Loucy (cell line): ENCODE data around the gene MPZL3.

Experiments used
- CTCF ChIP-seq: fragments of 200-600 bp; sonication (generic); conservative IDR thresholded peaks from 2 replicates; pipeline ENCODE4 v1.5.1; 2014; ENCODE audit warnings: mild to moderate bottlenecking, antibody characterized with exemption, low read length
- EZH2phosphoT487 ChIP-seq: fragments of 200-600 bp; IDR thresholded peaks from 2 replicates; pipeline ENCODE4 v1.6.1; 2018; ENCODE audit warnings: antibody characterized with exemption, mild to moderate bottlenecking, moderate library complexity, borderline replicate concordance

- no peak for TF ChIP-seq CTCF
- TF ChIP-seq EZH2phosphoT487, result no peak
Observed at GRCh38 chr11:118212131-118212725, 39.9 kb downstream of the MPZL3 start.
